Measurements from ENCODE around the gene SH3PXD2B. TPM values are rescaled to one million over a fixed set of nuclear protein-coding genes. Genes with fewer than 3 reads are reported as not detected.

Gene SH3PXD2B
- total RNA-seq, 4 donors from 2014 or later, result 27.8 to 52.6 (median 44.4) TPM

DNA sequence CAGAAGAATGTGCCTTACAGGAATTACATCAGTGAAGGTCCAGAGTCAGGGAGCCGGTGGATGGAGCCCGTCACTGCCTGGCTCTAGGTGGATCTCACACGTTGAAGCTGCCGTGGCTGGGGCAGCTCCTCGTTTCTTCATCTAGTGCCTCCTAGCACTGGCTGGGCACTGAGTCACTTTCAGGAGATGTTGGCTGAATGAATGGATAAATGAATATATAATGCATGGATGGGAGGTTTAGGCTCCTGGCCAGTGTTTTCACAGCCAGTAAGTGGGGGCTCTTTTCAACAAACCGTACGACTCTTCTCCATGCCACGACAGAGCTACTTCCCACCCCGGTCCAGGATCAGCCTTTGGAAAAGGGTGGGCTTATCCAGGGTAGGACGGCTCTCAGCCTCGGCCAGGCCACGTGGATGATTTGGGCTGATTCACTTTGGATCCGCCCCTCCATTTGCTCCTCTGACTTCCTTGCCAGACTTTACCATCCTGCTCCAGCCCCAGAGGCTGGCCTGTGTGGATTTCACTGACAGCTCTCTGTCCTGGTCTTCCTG is 1.3 kb upstream of the SH3PXD2B start:
- Histone ChIP-seq H3K4me1 (peaks cover 0 to 42% (median 32%) of the 10 kb centered on the region in 4 donors), H3K27me3 (no peaks in the 10 kb centered on the region), H3K27ac (peak overlapping the region in 3 of 4 donors; percentile 59 to 97 (median 82)), H3K4me3 (peak overlapping the region in 1 of 4 donors; percentile 85), H3K9me3 (no peaks in the 10 kb centered on the region), H3K36me3 (no peaks in the 10 kb centered on the region)
- 31 to 32% methylated on average over 13 of the region's 13 CpGs for WGBS, 2 donors
- DNase-seq (ENCODE audit: low spot score in 2 of 2), result no peak
- TF ChIP-seq EP300 (IDR thresholded peaks at IDR 0.05) (no peak), POLR2A (IDR thresholded peaks at IDR 0.05) (no peak)
- TF ChIP-seq, protein P1, sequence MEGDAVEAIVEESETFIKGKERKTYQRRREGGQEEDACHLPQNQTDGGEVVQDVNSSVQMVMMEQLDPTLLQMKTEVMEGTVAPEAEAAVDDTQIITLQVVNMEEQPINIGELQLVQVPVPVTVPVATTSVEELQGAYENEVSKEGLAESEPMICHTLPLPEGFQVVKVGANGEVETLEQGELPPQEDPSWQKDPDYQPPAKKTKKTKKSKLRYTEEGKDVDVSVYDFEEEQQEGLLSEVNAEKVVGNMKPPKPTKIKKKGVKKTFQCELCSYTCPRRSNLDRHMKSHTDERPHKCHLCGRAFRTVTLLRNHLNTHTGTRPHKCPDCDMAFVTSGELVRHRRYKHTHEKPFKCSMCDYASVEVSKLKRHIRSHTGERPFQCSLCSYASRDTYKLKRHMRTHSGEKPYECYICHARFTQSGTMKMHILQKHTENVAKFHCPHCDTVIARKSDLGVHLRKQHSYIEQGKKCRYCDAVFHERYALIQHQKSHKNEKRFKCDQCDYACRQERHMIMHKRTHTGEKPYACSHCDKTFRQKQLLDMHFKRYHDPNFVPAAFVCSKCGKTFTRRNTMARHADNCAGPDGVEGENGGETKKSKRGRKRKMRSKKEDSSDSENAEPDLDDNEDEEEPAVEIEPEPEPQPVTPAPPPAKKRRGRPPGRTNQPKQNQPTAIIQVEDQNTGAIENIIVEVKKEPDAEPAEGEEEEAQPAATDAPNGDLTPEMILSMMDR (IDR thresholded peaks at IDR 0.05), result no peak

- H3K27ac ChIP-seq, result peak overlapping the region; percentile 59 to 97 (median 78)
- 57 to 73% methylated on average over 8 of the region's 8 CpGs for WGBS, 2 donors
- peak overlapping the region; percentile 43 to 85 (median 60) for H3K4me3 ChIP-seq
- no peaks in the 10 kb centered on the region for H3K36me3 ChIP-seq
- H3K27me3 ChIP-seq, result no peaks in the 10 kb centered on the region
- no peaks in the 10 kb centered on the region for H3K9me3 ChIP-seq
- peaks cover 0 to 47% (median 33%) of the 10 kb centered on the region in 4 donors for H3K4me1 ChIP-seq
- no peak for DNase-seq (ENCODE audit: low spot score in 2 of 2)
- TF ChIP-seq, protein P1 (IDR thresholded peaks at IDR 0.05), result no peak
- no peak for TF ChIP-seq POLR2A (IDR thresholded peaks at IDR 0.05)
- TF ChIP-seq EP300 (IDR thresholded peaks at IDR 0.05), result no peak
Observed at GRCh38 chr5:172455087-172455381, 709 bp upstream of the SH3PXD2B start.

- Histone ChIP-seq H3K4me1 (peaks cover 0 to 58% (median 37%) of the 10 kb centered on the region in 4 donors), H3K27me3 (no peaks in the 10 kb centered on the region), H3K4me3 (peak overlapping the region; percentile 48 to 85 (median 70)), H3K36me3 (no peaks in the 10 kb centered on the region), H3K9me3 (no peaks in the 10 kb centered on the region), H3K27ac (peak overlapping the region; percentile 81 to 97 (median 88))
- no peak for DNase-seq (ENCODE audit: low spot score in 2 of 2)
- WGBS, 2 donors, result 0% methylated on average over 25 to 31 of the region's 35 CpGs
- peak in 1 of 2 donors; percentile 4 for TF ChIP-seq EP300 (IDR thresholded peaks at IDR 0.05)
- no peak for TF ChIP-seq POLR2A (IDR thresholded peaks at IDR 0.05)
- TF ChIP-seq, protein P1 (IDR thresholded peaks at IDR 0.05), result no peak
Observed at GRCh38 chr5:172453986-172454357, 353 bp downstream of the SH3PXD2B start.

- DNase-seq (ENCODE audit: low spot score in 2 of 2), result no peak
Observed at GRCh38 chr5:172453206-172453985, 929 bp downstream of the SH3PXD2B start.

More at GRCh38 chr5:172453206-172453985, 929 bp downstream of the SH3PXD2B start:
- no peaks in the 10 kb centered on the region for H3K36me3 ChIP-seq
- no peaks in the 10 kb centered on the region for H3K27me3 ChIP-seq
- H3K9me3 ChIP-seq, result no peaks in the 10 kb centered on the region
- peak in 1 of 2 donors; percentile 63 for TF ChIP-seq EP300 (IDR thresholded peaks at IDR 0.05)
- TF ChIP-seq, protein P1 (IDR thresholded peaks at IDR 0.05), result peak; percentile 35 to 74 (median 65)
- peak in 1 of 2 donors; percentile 22 for TF ChIP-seq POLR2A (IDR thresholded peaks at IDR 0.05)
- H3K4me1 ChIP-seq, result peaks cover 0 to 64% (median 42%) of the 10 kb centered on the region in 4 donors
- peak overlapping the region; percentile 48 to 85 (median 70) for H3K4me3 ChIP-seq
- 3 to 9% methylated on average over 24 of the region's 24 CpGs for WGBS, 2 donors
- H3K27ac ChIP-seq, result peak overlapping the region; percentile 81 to 97 (median 88)

Data from tibial nerve (tissue), 4 donors.